ENCODE results near the gene TUBA1B. TPM values are rescaled to one million over a fixed set of nuclear protein-coding genes. Genes with fewer than 3 reads are reported as not detected.

TUBA1B gene
- total RNA-seq (2021): 2,063 and 2,102 TPM in 2 replicates
- long read RNA-seq, transcript TUBA1B-202 (4 exons, 1,627 nt): major isoform, 18,396 of 18,775 reads
- long read RNA-seq, transcript TUBA1B-201 (3 exons, 3,198 nt): minor isoform, 120 of 18,775 reads
- long read RNA-seq, partial matches to known transcripts: 61 of 18,775 reads
- long read RNA-seq, other reads (novel, unspliced or antisense): 196 of 18,775 reads

DNA sequence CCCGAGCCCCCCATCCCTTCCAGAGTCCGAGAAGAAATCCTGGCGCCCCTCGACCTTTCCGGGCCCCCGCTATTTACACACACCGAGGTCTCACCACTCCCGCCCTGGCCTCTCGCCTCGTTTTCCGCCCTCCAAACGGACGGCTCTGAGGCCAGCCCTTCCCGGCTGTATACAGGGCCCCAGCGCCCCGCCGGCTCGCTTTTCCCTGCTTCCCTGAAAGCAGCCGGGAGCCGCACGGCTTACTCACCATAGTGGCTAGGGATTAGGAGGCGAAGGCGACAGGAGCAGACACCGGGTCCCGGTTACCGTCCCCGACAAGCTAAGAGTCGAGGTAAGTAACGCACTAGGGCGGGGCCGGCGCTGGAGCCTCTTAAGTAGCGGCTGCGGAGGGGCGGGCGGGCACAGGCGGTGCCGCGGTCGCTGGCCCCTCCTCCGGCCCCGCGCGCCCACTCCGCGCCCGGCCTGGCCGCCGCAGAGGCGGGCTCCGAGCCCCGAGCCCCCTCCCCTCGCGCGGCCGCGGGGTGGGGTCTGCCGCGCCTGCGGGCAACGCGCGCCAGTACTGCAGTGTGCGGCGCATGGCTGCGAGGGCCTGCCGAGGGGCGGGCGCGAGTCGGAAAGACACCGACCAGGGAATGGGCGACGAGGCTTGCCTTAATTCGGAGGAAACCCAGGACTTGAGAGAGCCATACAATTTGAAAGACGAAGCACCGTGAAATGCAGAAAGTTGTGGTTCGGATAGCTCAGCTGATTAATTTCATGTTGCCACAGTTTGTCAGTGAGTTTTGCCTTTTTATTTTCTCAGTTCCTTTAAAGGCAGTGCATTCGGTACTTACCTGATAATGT, at the start of gene TUBA1B:
Gene TUBA1B, minus strand, starts transcription at position 345 of the 843 bp plus-strand sequence. Its CDS starts 95 bp downstream, at position 250.
- H2BK20ac ChIP-seq (ENCODE audit: low read depth, low read length, poor library complexity, severe bottlenecking): no peak within 1 kb of the TSS
- no peaks in the 10 kb centered on the region for H3K9me3 ChIP-seq (ENCODE audit: control insufficient read depth, low read depth, low read length)
- H4K91ac ChIP-seq (ENCODE audit: insufficient read length, low read depth, low read length): no peak within 1 kb of the TSS
- H3T11ph ChIP-seq (ENCODE audit: low read length): no peak within 1 kb of the TSS
- no peak within 1 kb of the TSS for H2BK12ac ChIP-seq (ENCODE audit: insufficient read length, low read depth, low read length)
- no peak within 1 kb of the TSS for H4K5ac ChIP-seq (ENCODE audit: insufficient read length, low read depth, low read length)
- peak within 1 kb of the TSS; percentile 94 for H3K4me3 Mint-ChIP-seq
- H3K79me2 ChIP-seq (ENCODE audit: insufficient read depth, low read length): no peaks in the 10 kb centered on the region; the same call in 1 of the 2 replicates
- H2BK120ac ChIP-seq (ENCODE audit: low read depth, low read length, poor library complexity, severe bottlenecking): no peak within 1 kb of the TSS
- H4K20me1 ChIP-seq (ENCODE audit: control insufficient read depth, insufficient read depth, insufficient read length): no peaks in the 10 kb centered on the region
- H3K79me1 ChIP-seq (ENCODE audit: insufficient read depth, low read depth, low read length, poor library complexity, severe bottlenecking): peaks cover 3% of the 10 kb centered on the region
- H2AK5ac ChIP-seq (ENCODE audit: insufficient read length, low read length): no peak within 1 kb of the TSS
- peaks cover 33 to 46% (median 45%) of the 10 kb centered on the region in 3 experiments for H3K36me3 Mint-ChIP-seq (ENCODE audit: insufficient read depth in 1 of 3, low read depth in 3 of 3)
- WGBS (ENCODE audit: extremely low coverage, insufficient read length, low lambda C conversion rate): no CpG with 5 or more reads among the region's 79 CpGs
- no peak within 1 kb of the TSS for H3K23ac ChIP-seq (ENCODE audit: insufficient read length, low read depth, low read length)
- peaks cover 8% of the 10 kb centered on the region for H3K23me2 ChIP-seq (ENCODE audit: insufficient read length, low read depth, low read length, poor library complexity, severe bottlenecking)
- no peak within 1 kb of the TSS for H2BK15ac ChIP-seq (ENCODE audit: low read depth, low read length)
- no peaks in the 10 kb centered on the region; the same call in 1 of the 2 replicates for H3K27me3 Mint-ChIP-seq (ENCODE audit: low read depth)
- peak within 1 kb of the TSS; percentile 98 to 99 (median 99) for H3K27ac Mint-ChIP-seq
- peak within 1 kb of the TSS; percentile 77 for H3K27ac ChIP-seq (ENCODE audit: insufficient read length, low read depth, low read length)
- peak; percentile 93 for DNase-seq
- peak within 1 kb of the TSS; percentile 72 for H3K4me2 ChIP-seq (ENCODE audit: insufficient read depth, insufficient read length, low read length)
- H3K14ac ChIP-seq (ENCODE audit: insufficient read depth, low read length): peak within 1 kb of the TSS; percentile 96
- H3K18ac ChIP-seq (ENCODE audit: insufficient read length, low read depth, low read length): peak within 1 kb of the TSS; percentile 83
- H2BK5ac ChIP-seq (ENCODE audit: insufficient read length, low read length): no peak within 1 kb of the TSS
- H3K4me1 Mint-ChIP-seq: peaks cover 15 to 24% of the 10 kb centered on the region in 2 experiments
- H3K4ac ChIP-seq (ENCODE audit: low read depth, low read length): peak within 1 kb of the TSS; percentile 50; the same call in 1 of the 2 replicates
- H3K9me3 Mint-ChIP-seq: 0 out of 5 replicates have a peak, but pooled peaks cover 0 to 3% of the 10 kb centered on the region in 2 experiments
- peaks cover 2% of the 10 kb centered on the region; the same call in 1 of the 2 replicates for H3K4me1 ChIP-seq (ENCODE audit: insufficient read depth, low read length)
- H3K56ac ChIP-seq (ENCODE audit: insufficient read length, low read depth, low read length): no peak within 1 kb of the TSS
- no peaks in the 10 kb centered on the region for H3K27me3 ChIP-seq (ENCODE audit: insufficient read depth, low read length)
- no peak within 1 kb of the TSS for H4K8ac ChIP-seq (replicated peaks; ENCODE audit: insufficient read length, low read depth, low read length)
- peak within 1 kb of the TSS; percentile 79 for H3K9ac ChIP-seq (ENCODE audit: extremely low read depth, insufficient read length, low read length)
- TF ChIP-seq CTCF (conservative IDR thresholded peaks at IDR 0.05): no peak
- no peak within 1 kb of the TSS for H2AFZ ChIP-seq (ENCODE audit: low read length)
